K562 (cell line): ENCODE data around the gene DGCR8. TPM values are rescaled to one million over a fixed set of nuclear protein-coding genes. Genes with fewer than 3 reads are reported as not detected.

Source experiments
- ARID3B ChIP-seq: fragments of 250-450 bp; sonication (Bioruptor Pico); IDR thresholded peaks from 2 replicates; pipeline ENCODE4 v1.4.0; 2020; ENCODE audit warnings: borderline replicate concordance
- BHLHE40 ChIP-seq: IDR thresholded peaks from 2 replicates; pipeline ENCODE4 v1.6.1; 2011; ENCODE audit warnings: low read length, improper control_type of control experiment
- FIP1L1 ChIP-seq: fragments of 200-400 bp; formaldehyde crosslinking; IDR thresholded peaks from 2 replicates; pipeline ENCODE4 v1.6.1; 2018; ENCODE audit warnings: mild to moderate bottlenecking, low read depth, low read length; ENCODE audit not compliant: poor library complexity, severe bottlenecking
- HCFC1 ChIP-seq: IDR thresholded peaks from 2 replicates; pipeline ENCODE4 v1.6.1; 2012; ENCODE audit warnings: low read depth, low read length, improper control_type of control experiment
- HDAC8 ChIP-seq: fragments of 450-650 bp; IDR thresholded peaks from 2 replicates; pipeline ENCODE4 v1.6.1; 2016; ENCODE audit warnings: mild to moderate bottlenecking, missing genetic modification characterization, moderate library complexity, missing compliant biosample characterization
- REST ChIP-seq, 2 experiments: fragments of 450-650 bp; formaldehyde crosslinking in 1 of 2; IDR thresholded peaks; 2 replicates each; pipeline versions ENCODE4 v1.4.0 to v1.6.1; 2014 to 2020; ENCODE audit warnings: mild to moderate bottlenecking in 2 of 2, borderline replicate concordance in 1 of 2, low read depth in 1 of 2
- SMC3 ChIP-seq: conservative IDR thresholded peaks from 2 replicates; pipeline ENCODE4 v1.6.1; 2011; ENCODE audit warnings: low read depth, low read length, improper control_type of control experiment; ENCODE audit not compliant: insufficient read depth
- USF2 ChIP-seq: sonication (generic); formaldehyde crosslinking; IDR thresholded peaks from 2 replicates; pipeline ENCODE4 v1.5.0; 2020; ENCODE audit warnings: missing genetic modification reagents
- WHSC1 ChIP-seq: IDR thresholded peaks from one replicate; pipeline ENCODE4 v1.6.1; 2012; ENCODE audit warnings: low read length, control low read depth, inconsistent platforms
- ZNF232 ChIP-seq: sonication (generic); formaldehyde crosslinking; IDR thresholded peaks from 2 replicates; pipeline ENCODE4 v1.8.0; 2022; ENCODE audit warnings: mild to moderate bottlenecking, missing genetic modification reagents
- polyA plus RNA-seq, 8 experiments: library from polyadenylated mRNA; depleted of rRNA in 4 of 8; stranded (reverse) in 5 of 8; unstranded in 3 of 8; fragments of >200 nt; fragmentation: Nextera tagmentation in 2 of 8; fragmentation: Illumina TruSeq in 1 of 8; extraction: Ambion mirVana in 2 of 8; extraction: Trizol in 1 of 8; gene quantifications; 2 replicates each; pipeline versions ENCODE4 v1.2.1 to v1.2.3, GENCODE V29; 2011 to 2014; ENCODE audit warnings: inconsistent platforms in 1 of 8, missing spikeins in 1 of 8
- total RNA-seq, 7 experiments: library from RNA; depleted of rRNA in 6 of 7; stranded (reverse); fragments of >200 nt in 6 of 7; fragmentation: Illumina TruSeq in 2 of 7; extraction: Trizol in 2 of 7; gene quantifications; 2 replicates each; pipeline versions ENCODE4 v1.2.1 to v1.2.3, GENCODE V29; 2011 to 2021; ENCODE audit warnings: low replicate concordance in 1 of 7

DGCR8 gene
- total and polyA plus RNA-seq, 9 of the 15 experiments (the other 6 are each of a cell fraction or from before 2014, with no cell fraction given), result 5.9 to 144 (median 80.1) TPM

DNA sequence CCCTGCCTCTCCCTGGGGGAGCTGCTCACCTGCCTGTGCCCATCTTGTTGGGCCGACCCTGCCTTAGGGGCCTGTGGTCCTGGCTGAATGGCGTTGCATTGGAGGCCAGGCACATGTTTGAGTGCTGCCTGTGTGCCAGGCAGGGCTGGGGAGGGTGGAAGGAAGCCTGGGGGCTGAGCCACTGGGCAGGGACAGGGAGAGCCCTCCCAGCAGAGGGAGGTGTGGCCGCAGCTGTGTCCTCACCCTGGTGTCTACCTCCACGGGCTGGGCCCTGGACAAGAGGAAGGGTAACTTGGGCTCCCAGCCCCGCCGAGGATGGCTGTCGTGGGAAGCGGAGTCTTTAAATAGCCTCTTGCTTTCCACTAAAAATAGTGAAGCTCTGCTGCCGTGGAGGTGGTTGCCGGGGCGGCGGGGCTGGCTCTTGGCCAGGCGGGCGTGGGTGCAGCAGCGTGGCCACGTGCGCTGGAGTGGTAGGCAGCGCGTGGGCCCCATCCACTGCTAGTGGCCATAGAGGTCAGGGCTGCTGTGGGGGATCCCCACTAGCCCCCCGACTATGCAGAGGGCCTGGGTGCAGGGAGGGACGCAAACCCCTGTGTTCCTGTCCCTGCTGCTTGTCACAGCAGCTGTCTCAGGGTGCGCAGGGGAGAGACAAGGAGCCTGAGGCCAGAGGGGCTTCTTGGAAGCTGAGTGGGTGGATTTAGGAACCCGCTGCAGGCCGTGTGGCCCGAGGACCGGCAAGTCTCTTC lies 57.8 kb downstream of the DGCR8 start (continued):
- peak; percentile 50 for TF ChIP-seq WHSC1
- TF ChIP-seq REST (IDR thresholded peaks at IDR 0.05; ENCODE audit: borderline replicate concordance), result no peak
- 0 out of 2 replicates have a peak, but pooled peaks have one; percentile 17 for TF ChIP-seq REST (CRISPR knock-in tag; IDR thresholded peaks at IDR 0.05; ENCODE audit: low read depth)
- TF ChIP-seq USF2 (CRISPR knock-in tag), result peak; percentile 40; the same call in 1 of the 2 replicates
- peak; percentile 11 for TF ChIP-seq FIP1L1
- TF ChIP-seq ARID3B (CRISPR knock-in tag), result 0 out of 2 replicates have a peak, but pooled peaks have one; percentile 29
- 0 out of 2 replicates have a peak, but pooled peaks have one; percentile 4 for TF ChIP-seq HCFC1
- no peak for TF ChIP-seq ZNF232 (CRISPR knock-in tag)
- TF ChIP-seq SMC3, result 0 out of 2 replicates have a peak, but pooled peaks have one; percentile 2
- no peak for TF ChIP-seq HDAC8
- peak; percentile 46; the same call in 1 of the 2 replicates for TF ChIP-seq BHLHE40
